ENCODE results near the gene ABCD1.
"Not testable (repeated sequence)": the region's sequence is repeated elsewhere in the genome, so short reads cannot be mapped to it uniquely, and the experiment has no call there.

GRCh38 chrX:153749017-153749416, 24.4 kb downstream of the ABCD1 start:
- TF ChIP-seq ATF1 (CRISPR knock-in tag; IDR thresholded peaks at IDR 0.05); CTCF (IDR thresholded peaks at IDR 0.05); GABPB1 (CRISPR knock-in tag; IDR thresholded peaks at IDR 0.05); E2F4 (CRISPR knock-in tag; IDR thresholded peaks at IDR 0.05; ENCODE audit: borderline replicate concordance, low read depth); ATF3 (CRISPR knock-in tag; conservative IDR thresholded peaks at IDR 0.05); TP53 (CRISPR knock-in tag; IDR thresholded peaks at IDR 0.05); SP1 (CRISPR knock-in tag; conservative IDR thresholded peaks at IDR 0.05); MAX (CRISPR knock-in tag; IDR thresholded peaks at IDR 0.05); STAT6 (CRISPR knock-in tag; conservative IDR thresholded peaks at IDR 0.05; ENCODE audit: low read depth): not testable (repeated sequence)
